GM18517 (cell line): ENCODE results near the gene OPTN.
"Not testable (repeated sequence)": the region's sequence is repeated elsewhere in the genome, so short reads cannot be mapped to it uniquely, and the experiment has no call there.

Experiments used
- ATAC-seq: cut with Tn5 transposase; IDR thresholded peaks from one replicate; pipeline ENCODE4 v1.9.1; 2021; ENCODE audit warnings: mild to moderate bottlenecking, moderate library complexity; ENCODE audit not compliant: unreplicated experiment

The OPTN gene

DNA sequence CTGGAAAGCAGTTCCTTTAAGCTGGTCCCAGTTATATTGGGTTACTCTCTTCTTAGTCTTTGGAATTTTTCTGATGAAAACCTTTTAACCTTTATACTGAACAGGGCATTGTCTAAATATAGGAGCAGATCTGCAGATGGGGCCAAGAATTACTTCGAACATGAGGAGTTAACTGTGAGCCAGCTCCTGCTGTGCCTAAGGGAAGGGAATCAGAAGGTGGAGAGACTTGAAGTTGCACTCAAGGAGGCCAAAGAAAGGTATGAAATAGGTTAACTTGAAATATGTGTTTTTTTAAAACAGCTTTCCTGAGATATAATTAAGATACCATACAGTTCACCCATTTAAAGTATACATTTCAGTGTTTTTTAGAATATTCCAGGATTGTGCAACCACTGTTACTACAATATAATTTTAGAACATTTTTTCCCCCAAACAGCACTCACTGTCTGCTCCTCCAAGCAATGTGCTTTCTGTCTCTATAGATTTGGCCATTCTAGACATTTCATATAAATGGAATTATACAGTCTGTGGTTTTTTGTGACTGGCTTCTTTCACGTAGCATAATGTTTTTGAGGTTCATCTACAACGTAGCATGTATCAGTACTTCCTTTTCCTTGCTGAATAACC is 18.9 kb downstream of the OPTN start:
- ATAC-seq, result no peak

DNA sequence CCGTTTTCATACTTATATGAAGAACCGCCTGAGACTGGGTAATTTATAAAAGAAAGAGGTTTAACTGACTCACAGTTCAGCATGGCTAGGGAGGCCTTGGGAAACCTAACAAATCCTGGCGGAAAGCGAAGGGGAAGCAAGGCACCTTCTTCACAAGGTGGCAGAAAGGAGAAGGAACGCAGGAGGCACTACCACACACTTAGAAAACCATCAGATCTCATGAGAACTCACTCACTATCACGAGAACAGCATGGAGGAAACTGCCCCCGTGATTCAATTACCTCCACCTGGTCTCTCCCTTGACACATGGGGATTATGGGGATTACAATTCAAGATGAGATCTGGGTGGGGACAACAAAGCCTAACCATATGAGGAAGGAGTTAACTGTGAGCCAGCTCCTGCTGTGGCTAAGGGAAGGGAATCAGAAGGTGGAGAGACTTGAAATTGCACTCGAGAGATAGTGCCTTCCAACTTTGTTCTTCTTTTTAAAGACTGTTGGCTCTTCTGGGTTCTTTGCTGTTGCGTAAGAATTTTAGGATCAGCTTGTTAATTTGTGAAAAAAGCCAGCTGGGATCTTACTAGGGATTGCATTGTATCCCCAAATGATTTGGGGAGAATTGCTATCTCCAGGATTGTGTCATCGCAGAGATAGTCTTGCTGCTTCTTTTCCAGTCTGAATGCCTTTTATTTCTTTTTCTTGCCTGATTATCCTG is 21.0 kb downstream of the OPTN start:
- no peak for ATAC-seq

DNA sequence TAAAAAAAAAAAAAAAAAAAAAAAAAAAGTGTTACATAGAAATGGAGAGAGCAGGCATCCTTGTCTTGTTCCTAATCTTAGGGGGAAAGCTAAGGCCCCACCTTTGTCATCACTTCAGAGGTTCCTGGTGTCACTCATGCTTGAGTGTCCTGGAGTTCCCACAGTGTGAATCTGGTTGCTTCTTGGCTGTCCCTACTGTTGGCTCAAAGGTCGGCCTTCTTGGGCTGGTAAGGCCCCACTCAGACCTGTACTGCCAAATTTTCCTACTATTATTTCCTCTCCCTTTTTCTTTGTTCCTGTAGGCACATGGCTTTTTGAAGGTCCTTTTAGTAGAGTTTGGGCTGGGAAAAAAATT is 21.5 kb downstream of the OPTN start:
- no peak for ATAC-seq

DNA sequence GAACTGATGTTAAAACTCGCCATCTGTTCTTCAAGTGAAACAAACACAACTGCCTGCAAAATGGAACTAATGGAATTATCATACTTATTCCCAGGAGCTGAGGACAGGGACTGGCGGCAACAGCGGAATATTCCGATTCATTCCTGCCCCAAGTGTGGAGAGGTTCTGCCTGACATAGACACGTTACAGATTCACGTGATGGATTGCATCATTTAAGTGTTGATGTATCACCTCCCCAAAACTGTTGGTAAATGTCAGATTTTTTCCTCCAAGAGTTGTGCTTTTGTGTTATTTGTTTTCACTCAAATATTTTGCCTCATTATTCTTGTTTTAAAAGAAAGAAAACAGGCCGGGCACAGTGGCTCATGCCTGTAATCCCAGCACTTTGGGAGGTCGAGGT is 36.7 kb downstream of the OPTN start:
- no peak for ATAC-seq

DNA sequence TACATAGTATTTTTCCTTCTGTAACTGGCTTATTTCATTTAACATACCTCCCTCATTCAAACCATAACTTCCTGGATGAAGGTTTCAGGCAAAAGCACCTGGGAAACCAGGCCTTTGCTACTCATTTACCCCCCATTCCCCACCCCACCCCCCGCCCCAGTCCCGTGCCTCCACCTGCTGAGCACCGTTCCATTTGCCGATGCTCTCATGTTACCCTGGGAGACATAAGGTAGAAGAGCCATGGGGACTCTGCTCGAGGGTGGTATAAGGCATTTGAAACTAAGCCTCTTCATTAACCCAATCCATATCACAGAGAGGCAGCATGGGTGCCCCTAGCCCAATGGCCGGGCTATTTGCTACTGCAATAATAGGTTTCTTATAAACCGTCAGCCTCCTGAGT is 39.2 kb downstream of the OPTN start:
- no peak for ATAC-seq

DNA sequence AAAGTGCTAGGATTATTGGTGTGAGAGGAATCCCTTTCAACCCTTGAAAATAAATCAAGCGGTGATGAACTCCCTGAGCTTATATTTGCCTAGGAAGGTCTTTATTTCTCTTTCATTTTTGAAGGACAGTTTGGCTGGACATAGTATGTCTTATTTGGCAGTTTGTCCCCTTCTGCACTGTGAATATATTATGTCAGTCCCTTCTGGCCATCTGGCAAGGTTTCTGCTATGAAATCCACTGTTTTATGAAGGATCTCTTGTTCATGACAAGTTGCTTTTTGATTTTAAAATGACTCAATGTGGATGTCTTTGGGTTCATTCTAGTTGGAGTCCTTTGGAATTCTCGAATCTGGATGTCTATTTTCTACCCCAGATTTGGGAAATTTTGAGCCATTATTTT is 39.7 kb downstream of the OPTN start:
- no peak for ATAC-seq

DNA sequence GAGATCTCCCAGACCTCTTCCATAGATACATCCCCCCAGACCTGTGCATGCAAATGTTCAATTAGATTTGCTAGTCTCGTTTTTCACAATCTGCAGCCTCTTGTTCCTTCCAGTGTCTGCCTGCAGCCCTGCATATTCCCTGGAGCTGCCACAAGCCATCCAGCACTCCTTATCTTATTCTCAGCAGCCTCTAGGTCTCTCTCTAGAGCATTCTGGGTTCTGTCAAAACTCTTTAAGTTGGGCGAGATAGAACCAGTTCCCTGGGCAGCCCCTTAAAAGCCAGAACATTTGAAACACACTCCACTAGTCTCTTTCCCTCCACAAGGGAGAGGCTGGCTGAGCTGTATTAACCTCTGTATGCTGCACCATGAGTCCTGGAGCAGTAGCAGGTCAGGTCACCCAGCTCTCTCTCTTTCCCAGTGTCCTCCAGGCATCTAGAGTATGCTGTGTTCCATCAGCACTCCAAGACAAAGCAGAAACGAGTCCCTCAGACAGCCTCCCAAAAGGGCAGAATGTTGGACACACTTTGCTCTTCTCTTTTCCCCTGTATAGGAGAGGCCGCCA is 40.7 kb downstream of the OPTN start:
- ATAC-seq, result no peak

DNA sequence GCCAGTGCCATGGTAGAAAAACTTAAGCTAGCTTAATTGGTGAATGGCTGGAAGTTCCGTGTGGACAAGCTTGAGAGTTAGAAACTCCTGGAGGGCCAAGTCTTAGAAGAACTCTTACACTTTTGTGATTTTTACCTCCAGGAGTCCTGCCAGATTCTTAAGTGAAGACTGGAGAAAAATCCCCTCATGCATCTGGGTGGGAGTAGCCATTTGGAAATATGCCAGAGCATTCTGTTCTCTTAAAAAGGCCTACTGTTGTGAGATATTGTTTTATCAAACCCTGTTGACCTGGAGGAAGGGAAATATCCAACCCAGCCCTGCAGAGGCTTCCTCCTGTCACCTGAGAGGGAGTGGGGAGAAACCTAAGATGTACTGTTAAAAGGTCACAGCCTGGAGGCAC is 43.8 kb downstream of the OPTN start:
- ATAC-seq, result no peak

DNA sequence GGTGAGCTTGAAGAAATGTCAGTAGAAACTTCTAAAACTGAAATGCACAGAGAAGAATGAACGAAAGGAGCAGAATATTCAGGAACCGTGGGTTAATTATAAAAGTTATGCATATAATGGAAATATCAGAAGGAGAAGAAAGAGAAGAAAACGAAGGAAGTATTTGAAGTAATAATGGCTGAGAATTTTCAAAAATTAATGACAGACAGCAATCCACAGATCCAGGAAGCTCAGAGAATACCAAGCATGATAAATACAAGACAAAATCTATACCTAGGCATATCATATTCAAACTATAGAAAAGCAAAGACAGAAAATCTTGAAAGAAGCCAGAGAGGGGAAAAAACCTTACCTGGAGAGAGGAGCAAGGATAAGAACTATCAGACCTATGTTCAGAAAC is 44.9 kb downstream of the OPTN start:
- ATAC-seq, result no peak

DNA sequence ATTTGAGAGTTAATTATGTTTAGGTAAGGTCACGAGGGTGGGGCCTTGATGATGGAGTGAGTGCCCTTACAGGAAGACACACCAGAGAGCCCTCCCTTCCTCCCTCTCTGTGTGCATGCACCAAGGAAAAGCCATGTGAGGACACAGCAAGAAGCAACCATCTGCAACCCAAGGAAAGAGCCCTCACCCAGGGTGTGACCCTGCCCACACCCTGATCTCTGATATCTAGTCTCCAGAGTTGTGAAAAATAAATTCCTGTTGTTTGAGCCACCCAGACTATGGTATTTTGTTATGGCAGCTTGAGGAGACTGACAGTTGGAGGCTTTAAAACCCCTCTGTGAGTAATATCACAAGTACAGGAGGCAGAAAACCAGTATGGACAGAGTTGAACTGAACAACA is 46.4 kb downstream of the OPTN start:
- ATAC-seq, result no peak

DNA sequence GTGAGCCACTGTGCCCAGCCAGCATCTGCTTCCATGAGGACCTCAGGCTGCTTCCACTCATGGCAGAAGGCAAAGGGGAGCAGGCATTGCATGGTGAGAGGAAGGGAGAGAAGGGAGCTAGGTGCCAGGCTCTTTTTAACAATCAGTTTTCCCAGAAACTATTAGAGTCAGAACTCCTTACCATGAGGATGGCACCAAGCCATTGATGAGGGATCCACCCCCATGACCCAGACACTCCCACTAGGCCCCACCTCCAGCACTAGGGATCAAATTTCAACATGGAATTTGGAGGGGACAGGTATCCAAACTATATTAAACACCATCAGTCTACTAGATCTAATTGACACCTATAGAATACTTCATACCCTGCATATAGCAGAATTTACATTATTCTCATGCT is 47.2 kb downstream of the OPTN start:
- ATAC-seq, result no peak

DNA sequence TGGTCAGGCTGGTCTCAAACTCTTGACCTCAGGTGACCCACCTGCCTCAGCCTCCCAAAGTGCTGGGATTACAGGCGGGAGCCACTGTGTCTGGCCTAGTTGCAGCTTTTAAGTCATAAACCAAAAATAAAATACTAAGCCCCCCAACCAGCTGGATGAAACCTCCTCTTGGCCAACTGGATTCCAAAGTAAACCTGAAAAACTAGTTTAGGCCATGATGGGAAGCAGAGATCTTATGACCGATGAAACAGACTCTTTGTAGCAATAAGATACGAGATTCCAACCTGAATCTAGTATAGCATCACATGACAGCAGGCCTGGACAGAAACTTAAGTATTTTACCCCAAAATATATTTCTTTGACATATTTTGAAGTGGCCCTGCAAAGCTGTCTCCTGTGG is 52.3 kb downstream of the OPTN start:
- no peak for ATAC-seq

DNA sequence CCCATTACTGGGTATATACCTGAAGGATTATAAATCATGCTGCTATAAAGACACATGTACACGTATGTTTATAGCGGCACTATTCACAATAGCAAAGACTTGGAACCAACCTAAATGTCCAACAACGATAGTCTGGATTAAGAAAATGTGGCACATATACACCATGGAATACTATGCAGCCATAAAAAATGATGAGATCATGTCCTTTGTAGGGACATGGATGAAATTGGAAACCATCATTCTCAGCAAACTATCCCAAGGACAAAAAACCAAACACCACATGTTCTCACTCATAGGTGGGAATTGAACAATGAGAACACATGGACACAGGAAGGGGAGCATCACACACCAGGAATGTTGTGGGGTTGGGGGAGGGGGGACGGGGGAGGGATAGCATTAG is 55.9 kb downstream of the OPTN start:
- ATAC-seq, result not testable (repeated sequence)

DNA sequence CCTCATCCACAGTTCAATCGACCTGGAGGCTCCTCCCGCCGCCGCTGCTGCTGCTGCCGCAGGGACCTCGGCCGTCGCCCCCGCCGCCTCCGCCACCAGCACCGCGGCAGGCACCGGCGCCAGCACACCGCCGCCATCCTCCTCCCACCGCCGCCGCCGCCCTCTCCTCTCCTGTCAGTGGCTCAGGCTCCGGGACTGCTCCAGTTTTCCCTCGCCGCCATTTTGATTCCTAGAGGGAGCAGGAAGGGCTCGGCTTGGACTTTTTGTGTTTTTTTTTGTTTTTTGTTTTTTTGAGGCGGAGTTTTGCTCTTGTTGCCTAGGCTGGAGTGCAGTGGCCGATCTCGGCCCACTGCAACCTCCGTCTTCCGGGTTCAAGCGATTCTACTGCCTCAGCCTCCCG is 58.4 kb downstream of the OPTN start:
- no peak for ATAC-seq

DNA sequence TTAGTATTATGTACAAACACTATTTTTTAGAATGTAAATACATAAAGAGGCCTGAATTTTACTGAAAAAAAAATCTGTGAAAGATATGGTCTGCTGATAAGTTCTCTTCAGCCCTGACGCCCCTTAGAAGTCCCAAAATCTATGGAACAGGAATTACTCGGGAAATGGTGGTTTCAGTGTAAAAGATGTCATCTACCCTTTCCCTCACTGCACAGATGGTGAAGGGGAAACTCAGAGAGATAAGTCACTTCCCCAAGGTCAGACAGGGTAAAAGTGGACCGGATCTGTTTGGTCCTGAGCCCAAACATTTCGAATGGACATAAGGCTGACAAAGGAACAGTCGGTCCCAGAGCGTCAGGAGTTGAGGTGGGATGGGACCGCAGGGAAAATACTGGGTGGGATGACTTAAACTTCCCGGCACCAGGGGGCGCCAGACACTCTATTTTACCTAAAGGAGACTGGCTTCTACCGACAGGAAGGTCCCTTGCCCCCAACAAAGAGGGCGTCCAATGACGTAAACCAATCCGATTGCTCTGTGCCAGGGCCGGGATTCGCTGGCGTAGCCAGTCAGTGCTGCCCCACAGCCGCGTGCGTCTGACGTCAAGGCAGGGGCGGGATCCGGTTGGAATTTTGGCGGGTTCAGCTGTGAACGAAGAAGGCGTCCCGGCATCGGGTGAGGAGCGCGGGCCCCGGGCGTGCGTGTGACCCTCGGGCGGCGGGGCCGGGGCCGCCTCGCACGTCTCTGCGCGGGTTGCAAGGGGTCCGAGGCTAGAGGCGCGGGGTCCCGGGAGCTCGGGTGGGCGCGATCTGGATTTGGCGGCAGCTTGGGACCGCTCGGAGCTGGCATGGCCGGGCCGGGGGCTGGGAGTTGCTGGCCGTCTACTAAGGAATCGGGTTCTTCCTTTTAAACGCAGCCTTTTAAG is 61.2 kb downstream of the OPTN start, which contains the start of gene MCM10:
MCM10 (plus strand) TSS at position 625 of the 923 bp plus-strand sequence. CDS start 2,645 bp downstream, outside the sequence.
- ATAC-seq, result peak; percentile 99

DNA sequence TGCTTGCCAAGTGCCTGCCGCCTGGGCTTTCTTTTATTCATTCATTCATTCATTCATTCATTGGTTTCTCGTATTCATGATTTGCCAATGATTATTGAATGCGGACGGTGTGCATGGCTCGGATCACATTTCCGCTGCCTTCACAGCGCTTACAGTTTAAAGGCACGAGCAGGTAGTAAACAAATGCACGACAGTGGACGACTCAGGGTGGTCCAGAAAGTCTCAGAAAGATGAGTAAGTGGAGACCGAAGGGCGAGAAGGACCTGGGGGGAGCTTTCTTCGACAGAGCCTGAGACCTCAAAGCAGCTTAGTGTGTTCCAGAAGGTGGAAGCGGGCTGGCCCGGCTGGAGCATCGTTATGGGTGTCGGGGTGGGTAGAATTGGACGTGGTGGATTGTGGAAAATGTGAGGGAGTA is 61.9 kb downstream of the OPTN start:
- no peak for ATAC-seq

DNA sequence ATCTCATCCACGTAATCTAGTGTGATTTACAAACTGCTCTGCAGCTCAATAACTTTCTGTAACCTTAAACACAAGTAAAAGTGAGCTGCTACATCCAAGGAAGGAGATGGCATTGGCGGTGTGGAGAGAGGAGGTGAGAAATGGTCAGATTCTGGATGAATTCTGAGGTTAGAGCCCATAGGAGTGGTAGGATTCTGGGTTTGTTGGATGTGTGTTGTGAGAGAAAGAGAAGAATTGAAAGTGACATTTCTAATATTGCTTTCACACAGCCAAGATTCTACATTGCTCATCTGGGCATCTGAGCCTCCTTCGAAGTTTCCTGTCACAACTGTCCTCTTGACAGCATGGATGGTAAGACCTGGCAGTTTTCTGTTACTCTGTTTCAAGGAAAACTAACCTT is 63.9 kb downstream of the OPTN start:
- no peak for ATAC-seq

DNA sequence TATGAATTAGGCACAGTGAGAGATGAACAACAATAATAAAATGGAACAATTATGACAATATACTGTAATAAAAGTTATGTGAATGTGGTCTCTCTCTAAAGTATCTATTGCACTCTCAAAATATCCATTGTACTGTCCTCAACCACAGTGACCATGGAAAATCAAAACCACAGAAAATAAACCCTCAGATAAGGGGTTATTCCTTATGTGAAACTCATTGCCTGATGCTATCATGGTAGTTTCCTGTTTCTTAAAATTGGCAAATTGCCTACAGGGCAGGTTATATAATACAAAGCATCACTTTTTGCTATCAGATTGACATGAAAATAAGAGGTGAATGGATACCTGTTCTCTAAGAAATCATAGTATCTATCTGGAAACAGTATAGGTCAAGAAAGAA is 65.2 kb downstream of the OPTN start:
- ATAC-seq, result no peak

DNA sequence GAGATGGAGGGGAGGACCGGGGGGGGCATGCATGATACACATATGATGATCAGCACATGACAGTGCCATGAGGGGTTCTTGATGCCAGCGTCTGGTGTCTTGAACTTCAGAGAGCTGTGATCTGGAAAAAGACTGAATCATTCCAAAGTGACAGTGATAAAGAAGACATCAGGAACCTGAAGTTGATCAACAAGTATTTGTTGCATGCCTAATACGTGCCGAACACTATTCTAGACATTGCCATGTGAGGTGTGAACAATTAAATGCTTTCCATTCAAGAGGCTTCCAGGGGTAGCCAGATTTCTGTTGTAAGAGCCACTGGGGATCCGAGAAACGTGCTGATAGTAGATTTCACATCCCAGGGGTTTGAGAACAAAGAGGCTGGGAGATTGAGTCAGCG is 67.6 kb downstream of the OPTN start:
- no peak for ATAC-seq

DNA sequence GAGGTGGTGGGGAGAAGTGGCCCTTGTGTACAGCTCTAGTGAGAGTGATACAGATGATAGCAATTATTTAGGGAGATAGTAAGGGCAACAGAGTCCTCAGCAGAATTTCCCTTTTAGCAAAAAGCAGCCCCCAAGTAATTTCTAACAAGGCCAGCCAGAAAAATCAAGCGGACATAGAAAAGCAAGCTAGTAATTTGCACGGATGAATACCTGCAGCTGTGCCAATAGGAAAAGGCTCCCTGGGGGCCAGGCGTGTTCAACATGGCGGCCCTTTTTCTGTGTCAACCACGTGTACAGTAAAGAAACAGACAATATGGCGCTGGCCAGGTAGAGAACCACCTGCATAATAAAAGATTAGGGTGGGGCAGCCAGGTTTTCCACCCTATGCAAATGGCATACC is 68.8 kb downstream of the OPTN start:
- no peak for ATAC-seq

DNA sequence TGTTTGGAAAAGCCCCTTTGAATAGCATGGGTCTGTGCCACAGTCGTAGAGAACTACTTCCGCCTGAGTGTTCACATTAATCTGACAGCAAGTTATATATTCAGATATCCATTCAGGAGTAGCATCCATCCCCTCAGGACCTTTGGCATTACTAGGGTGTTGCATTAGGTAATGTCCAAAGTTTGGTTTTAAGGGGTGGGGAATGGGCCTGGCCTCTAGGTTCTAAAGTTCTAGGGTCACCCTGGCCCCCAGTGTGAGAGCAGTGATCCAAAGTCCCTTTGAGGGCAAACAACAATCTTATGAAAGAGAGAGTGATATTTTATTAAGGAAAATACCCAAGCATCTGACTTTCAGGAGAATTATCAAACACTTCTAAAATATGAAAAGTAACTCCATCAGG is 73.7 kb downstream of the OPTN start:
- no peak for ATAC-seq

DNA sequence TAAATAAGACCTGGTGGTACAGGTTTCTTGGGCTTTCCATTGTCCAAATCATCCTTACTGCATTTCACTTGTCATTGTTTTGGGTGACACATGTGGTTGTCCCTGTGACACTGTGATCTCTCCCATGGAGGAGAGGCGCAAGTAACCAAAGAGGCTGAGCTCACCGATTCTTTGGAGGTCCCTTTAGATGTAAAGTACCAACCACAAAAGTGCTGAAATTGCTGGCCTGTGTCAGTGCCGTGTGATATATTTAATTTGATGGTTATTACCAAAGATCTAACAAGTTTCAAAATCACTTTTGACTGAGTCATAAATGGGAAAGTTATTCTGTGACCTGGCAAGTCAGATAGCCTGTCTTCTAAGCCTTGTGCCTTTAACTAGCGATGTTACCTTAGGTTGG is 80.8 kb downstream of the OPTN start:
- no peak for ATAC-seq
